ENCODE results near the gene MSH5. TPM values are rescaled to one million over a fixed set of nuclear protein-coding genes. Genes with fewer than 3 reads are reported as not detected.

The MSH5 gene
- total RNA-seq, 2 experiments from 2014 or later = 96.9 to 105 TPM

- peak; percentile 18 for ATAC-seq
- POLR2A ChIA-PET = interaction anchor here (0.7 to 1.5 kb wide), 3 partner anchors 11 to 221 kb away, joined by 3 read pairs; partner anchors contain the start of gene LY6G6F
- CTCF ChIA-PET = no interaction called here
- intact Hi-C loops (cut with micrococcal nuclease) = no loop called here
- no peak for TF ChIP-seq CTCF (IDR thresholded peaks at IDR 0.05)
- peaks cover 31% of the 10 kb centered on the region for H3K36me3 Mint-ChIP-seq (ENCODE audit: low read depth)
- no peaks in the 10 kb centered on the region for H3K27me3 Mint-ChIP-seq
- no peak overlapping the region for H3K27ac Mint-ChIP-seq
- H3K9me3 Mint-ChIP-seq = no peaks in the 10 kb centered on the region
- no peaks in the 10 kb centered on the region for H3K4me1 Mint-ChIP-seq (ENCODE audit: low read depth)
- DNase-seq = no peak
- H3K4me3 Mint-ChIP-seq = no peak overlapping the region
These were observed 24.4 kb downstream of the MSH5 start for GRCh38 chr6:31764198-31764597.

GRCh38 chr6:31765559-31765909, 25.7 kb downstream of the MSH5 start:
- H3K4me3 Mint-ChIP-seq = no peak overlapping the region
- DNase-seq (no peak), ATAC-seq (no peak)
- H3K4me1 Mint-ChIP-seq (ENCODE audit: low read depth) = peaks cover 7% of the 10 kb centered on the region
- H3K9me3 Mint-ChIP-seq = no peaks in the 10 kb centered on the region
- ChIA-PET POLR2A (interaction anchor here (1.1 to 2.0 kb wide), 5 partner anchors 9 to 43 kb away, joined by 4 to 5 read pairs (median 5); partner anchors contain the start of genes LY6G6C, MPIG6B and VWA7), CTCF (no interaction called here)
- no peak overlapping the region for H3K27ac Mint-ChIP-seq
- peaks cover 18% of the 10 kb centered on the region for H3K36me3 Mint-ChIP-seq (ENCODE audit: low read depth)
- intact Hi-C loops (cut with micrococcal nuclease) = no loop called here
- TF ChIP-seq CTCF (IDR thresholded peaks at IDR 0.05) = no peak
- H3K27me3 Mint-ChIP-seq = no peaks in the 10 kb centered on the region

GRCh38 chr6:31765910-31766794, 26.3 kb downstream of the MSH5 start:
- POLR2A ChIA-PET = interaction anchor here (1.1 to 2.0 kb wide), 5 partner anchors 9 to 44 kb away, joined by 4 to 5 read pairs (median 5); partner anchors contain the start of genes LY6G6C, MPIG6B and VWA7
- Mint-ChIP-seq H3K4me3 (no peak overlapping the region), H3K36me3 (ENCODE audit: low read depth) (peaks cover 12% of the 10 kb centered on the region), H3K9me3 (no peaks in the 10 kb centered on the region), H3K27me3 (no peaks in the 10 kb centered on the region), H3K27ac (no peak overlapping the region), H3K4me1 (ENCODE audit: low read depth) (peaks cover 9% of the 10 kb centered on the region)
- CTCF ChIA-PET = interaction anchor here (0.6 kb wide), 1 partner anchor 38 kb away, joined by 3 read pairs; no protein-coding TSS in a partner anchor
- no peak for TF ChIP-seq CTCF (IDR thresholded peaks at IDR 0.05)
- ATAC-seq = no peak
- DNase-seq = no peak
- intact Hi-C loops (cut with micrococcal nuclease) = no loop called here

DNA sequence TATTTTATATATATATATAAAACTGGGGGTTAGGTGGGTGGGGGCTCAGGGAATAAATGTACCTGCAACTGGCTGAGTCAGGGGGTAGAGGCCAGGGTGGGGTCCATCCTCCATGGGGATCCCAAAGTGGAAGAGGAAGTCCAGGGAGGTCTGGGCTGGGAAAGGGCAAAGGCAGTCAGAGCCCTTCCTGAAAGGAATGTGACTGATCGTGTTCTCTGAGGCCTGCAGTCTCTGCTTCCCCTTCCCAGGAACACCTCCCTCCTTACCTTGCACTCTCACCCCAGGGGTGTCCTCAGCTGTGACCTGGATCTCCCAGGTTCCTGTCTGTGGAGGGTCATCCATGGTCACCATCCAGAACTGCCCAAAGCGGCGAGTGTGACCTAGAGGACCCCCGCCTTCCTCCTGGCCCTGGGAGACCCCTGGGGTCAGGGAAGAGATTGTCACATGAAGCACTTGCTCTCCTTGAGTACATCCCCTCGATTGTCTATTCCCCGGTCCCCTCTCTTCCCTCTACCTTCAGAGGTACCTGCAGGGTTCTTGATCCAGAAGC, 27.4 kb downstream of the MSH5 start:
- ATAC-seq (no peak), DNase-seq (no peak)
- ChIA-PET POLR2A (no interaction called here), CTCF (no interaction called here)
- intact Hi-C loops (cut with micrococcal nuclease) = no loop called here
- no peaks in the 10 kb centered on the region for H3K9me3 Mint-ChIP-seq
- no peaks in the 10 kb centered on the region for H3K27me3 Mint-ChIP-seq
- no peak overlapping the region for H3K4me3 Mint-ChIP-seq
- H3K27ac Mint-ChIP-seq = no peak overlapping the region
- no peak for TF ChIP-seq CTCF (IDR thresholded peaks at IDR 0.05)
- peaks cover 5% of the 10 kb centered on the region for H3K36me3 Mint-ChIP-seq (ENCODE audit: low read depth)
- peaks cover 15% of the 10 kb centered on the region for H3K4me1 Mint-ChIP-seq (ENCODE audit: low read depth)
